Esophagus (tissue), 2 donors: ENCODE data around the gene ARRDC3. TPM values are rescaled to one million over a fixed set of nuclear protein-coding genes. Genes with fewer than 3 reads are reported as not detected.
A peak's percentile ranks its signal among the peaks of the same experiment; 100 is the strongest.

Experiments
- H3K27ac ChIP-seq, 2 donors: one replicate each; pipeline ENCODE4 v1.5.1; 2013; ENCODE audit warnings: low read depth in 2 of 2, mild to moderate bottlenecking in 2 of 2, inconsistent platforms in 1 of 2, low read length in 1 of 2, moderate library complexity in 1 of 2
- H3K27me3 ChIP-seq, 2 donors: one replicate each; pipeline ENCODE4 v1.6.1; 2013; ENCODE audit warnings: low read length in 2 of 2, control low read depth in 1 of 2, mild to moderate bottlenecking in 1 of 2; ENCODE audit not compliant: insufficient read depth in 2 of 2, control insufficient read depth in 1 of 2
- H3K36me3 ChIP-seq, 2 donors: one replicate each; pipeline ENCODE4 v1.6.1; 2013; ENCODE audit warnings: low read length in 1 of 2; ENCODE audit not compliant: control insufficient read depth in 2 of 2, insufficient read depth in 2 of 2
- H3K4me1 ChIP-seq, 2 donors: one replicate each; pipeline ENCODE4 v1.6.1; 2013; ENCODE audit warnings: low read length in 1 of 2; ENCODE audit not compliant: control insufficient read depth in 2 of 2, insufficient read depth in 2 of 2
- H3K4me3 ChIP-seq, 2 donors: one replicate each; pipeline ENCODE4 v1.5.1; 2013; ENCODE audit warnings: low read length in 2 of 2, mild to moderate bottlenecking in 2 of 2, low read depth in 1 of 2, moderate library complexity in 1 of 2
- H3K9me3 ChIP-seq, 2 donors: one replicate each; pipeline ENCODE4 v1.6.1; 2013; ENCODE audit warnings: mild to moderate bottlenecking in 2 of 2, low read depth in 1 of 2, low read length in 1 of 2, moderate library complexity in 1 of 2; ENCODE audit not compliant: control insufficient read depth in 2 of 2, insufficient read depth in 1 of 2
- WGBS, 2 donors: extraction: QIAGEN DNeasy Blood & Tissue Kit; methylation state at CpG; one replicate each; pipeline ENCODE4 v1.1.7; 2013; 5-methylcytosine and 5-hydroxymethylcytosine counted together
- polyA plus RNA-seq, 2 donors: library from polyadenylated mRNA; stranded (reverse); fragments of 200-250 nt; gene quantifications; one replicate each; pipeline ENCODE4 v1.2.3, GENCODE V29; 2013
- donor health status: healthy with polysubstance abuse.
- donor health status: Bipolar disorder and iron deficiency.

ARRDC3 gene, protein sequence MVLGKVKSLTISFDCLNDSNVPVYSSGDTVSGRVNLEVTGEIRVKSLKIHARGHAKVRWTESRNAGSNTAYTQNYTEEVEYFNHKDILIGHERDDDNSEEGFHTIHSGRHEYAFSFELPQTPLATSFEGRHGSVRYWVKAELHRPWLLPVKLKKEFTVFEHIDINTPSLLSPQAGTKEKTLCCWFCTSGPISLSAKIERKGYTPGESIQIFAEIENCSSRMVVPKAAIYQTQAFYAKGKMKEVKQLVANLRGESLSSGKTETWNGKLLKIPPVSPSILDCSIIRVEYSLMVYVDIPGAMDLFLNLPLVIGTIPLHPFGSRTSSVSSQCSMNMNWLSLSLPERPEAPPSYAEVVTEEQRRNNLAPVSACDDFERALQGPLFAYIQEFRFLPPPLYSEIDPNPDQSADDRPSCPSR
- 10 to 100 TPM; 17.4 to 26.6 TPM for polyA plus RNA-seq

DNA sequence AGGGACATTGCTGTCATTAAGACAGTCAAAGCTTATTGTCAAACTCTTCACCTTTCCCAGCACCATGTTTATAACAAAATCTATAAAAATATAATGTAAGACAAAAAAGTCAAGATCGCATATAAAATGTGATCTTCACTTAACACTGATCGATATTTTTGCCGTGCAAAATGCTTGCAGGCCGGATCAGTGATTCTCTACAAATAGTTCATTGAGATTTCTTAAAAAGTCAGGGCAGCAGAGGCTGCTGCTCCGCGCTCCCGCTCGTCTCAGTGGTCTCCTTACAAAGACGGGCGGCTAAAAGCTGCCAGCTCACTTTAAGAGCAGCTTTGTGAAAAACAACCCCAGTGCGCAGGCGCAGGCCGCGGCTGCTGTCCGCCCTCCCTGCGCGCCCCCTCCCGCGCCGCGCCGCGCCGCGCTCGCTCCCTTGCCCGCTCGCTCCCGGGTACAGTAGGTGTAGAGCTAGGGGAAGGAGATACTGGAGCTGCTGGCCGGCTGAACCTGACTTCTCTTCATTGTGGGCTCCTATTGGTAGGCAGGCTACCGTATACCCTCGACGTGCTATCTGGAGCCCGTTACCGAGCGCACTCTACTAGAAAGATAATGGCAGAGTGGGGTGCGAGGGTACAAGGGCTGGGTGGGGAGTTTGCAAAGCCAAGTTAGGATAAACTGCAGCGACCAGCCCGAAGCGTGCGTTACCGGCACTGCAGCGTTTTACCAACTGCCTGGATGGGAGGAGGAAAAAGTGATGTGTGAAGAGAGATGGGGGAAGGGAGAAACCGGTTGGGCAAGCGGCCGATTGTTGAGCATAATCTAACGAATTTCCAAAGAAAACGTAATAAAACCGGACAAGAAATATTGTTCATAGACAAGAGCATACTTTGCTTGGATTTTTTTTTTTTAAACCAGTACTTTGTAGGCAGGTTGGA lies at the start of gene ARRDC3:
ARRDC3 (minus strand) TSS at position 291 of the 929 bp plus-strand sequence; CDS start at position 66, 225 bp downstream.
- H3K36me3 ChIP-seq, result no peaks in the 10 kb centered on the region
- WGBS, 2 donors, result 0 to 1% methylated on average over 49 of the region's 49 CpGs
- no peaks in the 10 kb centered on the region for H3K27me3 ChIP-seq
- no peaks in the 10 kb centered on the region for H3K9me3 ChIP-seq
- H3K27ac ChIP-seq, result peak within 1 kb of the TSS; percentile 95 to 99
- no peaks in the 10 kb centered on the region for H3K4me1 ChIP-seq
- peak within 1 kb of the TSS; percentile 60 to 99 for H3K4me3 ChIP-seq

DNA sequence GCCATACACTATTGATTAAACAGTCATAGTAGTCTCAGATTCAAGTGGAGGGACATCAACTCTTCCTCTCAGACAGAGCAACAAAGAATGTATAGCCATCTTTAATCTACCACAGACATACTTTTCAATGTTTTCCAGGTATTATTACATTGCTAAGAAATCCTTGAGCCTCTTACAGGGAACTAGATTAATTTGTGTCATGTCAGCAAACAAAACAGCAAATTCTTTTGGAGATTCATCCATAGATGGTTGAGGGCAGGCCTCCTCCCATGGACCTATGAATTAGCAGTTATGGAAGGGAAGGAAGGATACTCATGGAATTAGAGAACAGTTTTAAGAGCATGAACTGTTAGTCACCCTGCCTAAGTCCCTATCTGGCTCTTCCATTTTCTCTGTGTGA lies 47.8 kb upstream of the ARRDC3 start:
- Histone ChIP-seq H3K36me3 (no peaks in the 10 kb centered on the region), H3K4me1 (no peaks in the 10 kb centered on the region), H3K4me3 (no peak overlapping the region), H3K27me3 (no peaks in the 10 kb centered on the region), H3K9me3 (no peaks in the 10 kb centered on the region), H3K27ac (no peak overlapping the region)

DNA sequence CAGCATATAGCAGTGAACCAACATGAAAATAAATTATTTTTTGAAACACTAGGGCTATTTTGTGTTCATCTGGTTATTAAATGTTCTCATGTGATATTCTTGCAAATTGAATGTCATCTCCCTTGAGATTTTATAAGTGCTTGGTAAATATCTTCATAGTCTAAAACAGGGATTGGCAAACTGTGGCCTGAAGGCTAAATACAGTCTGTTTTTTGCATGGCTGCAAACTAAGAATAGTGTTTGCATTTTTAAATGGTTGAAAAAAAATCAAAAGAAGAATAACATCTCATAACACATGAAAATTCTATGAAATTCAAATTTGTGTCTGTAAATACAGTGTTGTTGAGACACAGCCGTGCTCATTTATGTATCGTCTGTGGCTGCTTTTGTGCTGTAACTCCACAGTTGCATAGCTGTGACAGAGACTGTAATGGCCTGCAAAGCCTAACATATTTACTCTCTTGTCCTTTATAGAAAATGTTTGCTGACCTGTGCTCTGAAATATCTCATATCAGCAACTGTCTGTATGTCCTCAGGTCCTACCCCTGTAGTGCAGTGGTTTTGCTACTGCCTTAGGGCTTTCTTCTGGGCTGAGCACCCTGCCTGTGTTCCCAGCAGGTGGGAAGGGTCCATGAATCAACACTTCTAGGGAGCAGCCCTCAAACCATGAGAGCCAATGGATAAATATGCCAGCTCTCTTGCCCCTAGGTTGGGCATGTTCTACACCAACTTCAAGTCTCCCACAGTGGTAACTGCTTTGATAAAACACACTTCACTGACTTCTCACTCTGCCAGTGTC lies 41.7 kb upstream of the ARRDC3 start:
- Histone ChIP-seq H3K4me1 (no peaks in the 10 kb centered on the region), H3K9me3 (no peaks in the 10 kb centered on the region)

DNA sequence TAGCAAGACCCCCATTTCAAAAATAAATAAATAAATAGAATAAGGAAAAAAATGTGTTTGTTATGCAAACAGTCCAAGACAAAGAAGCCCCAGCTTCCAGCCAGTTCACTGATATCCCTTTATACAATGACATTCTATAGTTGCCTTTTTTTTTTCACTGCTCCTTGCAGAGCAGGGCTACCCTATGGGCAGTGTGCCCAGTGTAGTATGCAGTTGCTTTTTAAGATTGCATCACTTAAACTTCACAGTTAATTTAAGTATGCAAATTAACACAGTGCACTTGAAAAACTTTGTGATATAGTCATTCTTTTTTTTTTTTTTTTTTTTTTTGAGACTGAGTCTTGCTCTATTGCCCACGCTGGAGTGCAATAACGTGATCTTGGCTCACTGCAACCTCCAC lies 40.8 kb upstream of the ARRDC3 start:
- no peak overlapping the region for H3K27ac ChIP-seq
- no peaks in the 10 kb centered on the region for H3K36me3 ChIP-seq
- H3K9me3 ChIP-seq, result no peaks in the 10 kb centered on the region
- no peaks in the 10 kb centered on the region for H3K4me1 ChIP-seq
- no peaks in the 10 kb centered on the region for H3K27me3 ChIP-seq
- WGBS, 2 donors, result 79 to 95% methylated on average over 2 of the region's 2 CpGs
- no peak overlapping the region for H3K4me3 ChIP-seq

More for the DNA sequence above, 41.7 kb upstream of the ARRDC3 start:
- H3K27ac ChIP-seq, result no peak overlapping the region
- no peak overlapping the region for H3K4me3 ChIP-seq
- H3K27me3 ChIP-seq, result no peaks in the 10 kb centered on the region
- no peaks in the 10 kb centered on the region for H3K36me3 ChIP-seq
- WGBS, 2 donors, result 76 to 80% methylated on average over 2 of the region's 2 CpGs

DNA sequence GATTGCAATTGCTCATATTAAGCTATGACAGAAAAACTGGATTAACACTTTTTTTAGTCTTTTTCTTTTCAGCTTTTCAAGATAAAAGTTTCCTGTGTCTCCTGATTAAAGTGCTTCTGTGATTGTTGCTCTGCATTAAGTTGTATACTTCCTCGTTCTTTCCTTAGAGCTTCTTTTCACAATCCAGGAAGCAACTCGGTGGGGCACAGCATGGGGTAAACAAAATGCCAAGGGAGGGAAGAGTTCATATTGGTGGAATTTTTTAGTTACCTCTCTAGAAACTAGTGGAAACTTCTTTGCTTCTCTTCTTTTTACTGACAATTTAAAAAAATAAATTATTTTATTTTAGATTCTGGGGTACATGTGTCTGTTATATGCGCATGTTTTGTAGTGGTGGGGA lies 37.8 kb upstream of the ARRDC3 start:
- Histone ChIP-seq H3K36me3 (no peaks in the 10 kb centered on the region), H3K27ac (no peak overlapping the region), H3K27me3 (no peaks in the 10 kb centered on the region), H3K4me3 (no peak overlapping the region), H3K4me1 (no peaks in the 10 kb centered on the region), H3K9me3 (no peaks in the 10 kb centered on the region)
- WGBS, 2 donors, result 49 to 59% methylated on average over 3 of the region's 3 CpGs

DNA sequence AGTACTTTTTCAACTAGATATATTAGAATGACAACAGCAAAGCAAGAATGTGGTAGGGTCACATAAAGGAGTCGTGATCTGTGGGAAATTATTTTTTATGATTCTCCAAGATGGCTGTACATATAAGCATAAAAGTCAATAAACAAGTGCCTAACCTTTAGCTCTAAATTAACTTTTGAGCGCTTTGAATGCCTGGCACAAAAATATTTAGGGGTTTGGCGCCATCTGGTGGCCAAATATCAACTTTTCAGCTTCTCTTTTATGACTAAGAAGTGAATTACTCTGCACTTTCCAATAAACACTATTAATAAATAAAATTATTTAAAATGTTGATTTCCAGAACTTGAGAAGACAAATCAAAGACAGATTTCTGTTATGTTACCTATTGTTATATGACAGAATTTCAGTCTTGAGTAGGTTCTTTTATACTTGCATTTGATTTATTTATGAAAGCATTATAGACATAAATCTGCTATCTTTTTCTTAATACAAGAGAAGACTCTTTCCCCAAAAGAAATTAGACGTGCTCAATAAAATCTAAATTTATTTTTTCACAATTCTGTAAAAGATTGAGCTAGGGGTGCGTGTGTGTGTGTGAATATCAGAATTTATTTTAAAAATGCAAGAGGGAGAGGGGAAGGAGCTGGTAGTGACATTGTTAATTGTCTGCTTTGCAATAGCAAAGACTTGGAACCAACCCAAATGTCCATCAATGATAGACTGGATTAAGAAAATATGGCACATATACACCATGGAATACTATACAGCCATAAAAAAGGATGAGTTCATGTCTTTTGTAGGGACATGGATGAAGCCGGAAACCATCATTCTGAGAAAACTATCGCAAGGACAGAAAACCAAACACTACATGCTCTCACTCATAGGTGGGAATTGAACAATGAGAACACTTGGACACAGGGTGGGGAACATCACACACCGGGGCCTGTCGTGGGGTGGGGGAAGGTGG lies 36.7 kb upstream of the ARRDC3 start:
- H3K4me3 ChIP-seq, result no peak overlapping the region
- 52 to 55% methylated on average over 9 of the region's 9 CpGs for WGBS, 2 donors

DNA sequence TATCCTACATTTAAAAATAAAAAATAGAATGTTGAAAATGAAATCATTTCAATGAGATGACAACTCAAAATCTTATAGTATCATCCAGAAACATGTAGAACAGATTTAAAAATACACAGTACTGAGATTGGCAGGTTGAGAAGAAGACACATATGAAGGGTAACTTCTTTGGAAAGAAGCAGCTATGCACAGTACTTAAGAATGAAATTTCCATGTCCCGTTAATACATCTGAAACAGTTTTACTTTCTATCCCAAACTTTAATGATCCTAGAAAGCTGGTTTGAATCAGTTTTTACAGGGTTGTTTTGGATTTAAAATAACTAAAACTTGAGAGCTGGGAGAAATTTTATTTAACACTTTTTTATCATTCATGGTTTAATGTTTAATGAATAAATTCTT lies 36.0 kb upstream of the ARRDC3 start:
- 78 to 88% methylated on average over 1 of the region's 1 CpG for WGBS, 2 donors
- Histone ChIP-seq H3K4me3 (no peak overlapping the region), H3K9me3 (no peaks in the 10 kb centered on the region), H3K27me3 (no peaks in the 10 kb centered on the region), H3K4me1 (no peaks in the 10 kb centered on the region), H3K36me3 (no peaks in the 10 kb centered on the region), H3K27ac (no peak overlapping the region)

More for the DNA sequence above, 36.7 kb upstream of the ARRDC3 start:
- Histone ChIP-seq H3K9me3 (no peaks in the 10 kb centered on the region), H3K27ac (no peak overlapping the region), H3K4me1 (no peaks in the 10 kb centered on the region), H3K27me3 (no peaks in the 10 kb centered on the region), H3K36me3 (no peaks in the 10 kb centered on the region)

DNA sequence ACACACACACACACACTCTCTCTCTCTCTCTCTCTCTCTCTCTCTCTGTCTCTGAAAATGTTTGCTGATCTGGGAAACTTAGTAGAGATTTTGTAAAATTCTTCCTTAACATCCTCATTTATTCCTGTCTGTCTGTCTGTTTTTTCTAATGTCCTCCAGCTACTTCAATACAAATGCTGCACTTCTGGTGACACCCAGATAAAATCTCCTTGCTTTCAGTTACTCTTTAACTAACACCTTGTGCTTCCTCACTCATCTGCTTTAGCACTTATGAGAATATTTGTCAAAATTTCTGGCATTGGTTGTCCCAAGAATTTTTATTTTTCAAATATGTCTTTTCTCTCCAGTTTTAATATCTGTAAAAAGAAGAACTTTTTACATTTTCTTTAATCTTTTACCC lies 35.0 kb upstream of the ARRDC3 start:
- Histone ChIP-seq H3K36me3 (no peaks in the 10 kb centered on the region), H3K27ac (no peak overlapping the region), H3K4me3 (no peak overlapping the region), H3K4me1 (no peaks in the 10 kb centered on the region), H3K9me3 (no peaks in the 10 kb centered on the region), H3K27me3 (no peaks in the 10 kb centered on the region)
